ENCODE measurements around the gene TRABD2B.

DNA sequence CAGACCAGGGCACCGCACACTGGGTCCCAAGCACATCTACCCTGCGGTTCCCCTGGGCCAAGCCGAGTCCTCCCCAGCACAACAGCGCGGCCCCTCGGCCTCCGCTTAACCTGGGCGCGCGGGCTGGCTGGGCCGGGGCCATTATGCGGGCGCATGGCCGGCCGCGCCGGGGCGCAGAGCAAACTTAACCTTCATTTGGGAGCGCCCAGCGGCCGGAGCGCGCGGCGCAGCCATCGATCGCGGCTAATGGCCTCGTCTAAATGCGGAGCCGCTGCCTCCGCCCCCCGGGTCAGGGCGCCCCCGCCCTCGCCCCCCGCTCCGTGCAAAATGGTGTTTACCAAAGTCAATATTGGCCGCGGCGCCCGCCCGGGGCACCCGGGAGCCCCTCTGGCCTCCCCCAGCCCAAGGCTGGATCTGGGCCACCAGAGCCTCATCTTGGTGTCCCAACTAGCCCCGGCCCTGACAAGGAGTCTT, 272.1 kb downstream of the TRABD2B start:
- TF ChIP-seq, protein P1, sequence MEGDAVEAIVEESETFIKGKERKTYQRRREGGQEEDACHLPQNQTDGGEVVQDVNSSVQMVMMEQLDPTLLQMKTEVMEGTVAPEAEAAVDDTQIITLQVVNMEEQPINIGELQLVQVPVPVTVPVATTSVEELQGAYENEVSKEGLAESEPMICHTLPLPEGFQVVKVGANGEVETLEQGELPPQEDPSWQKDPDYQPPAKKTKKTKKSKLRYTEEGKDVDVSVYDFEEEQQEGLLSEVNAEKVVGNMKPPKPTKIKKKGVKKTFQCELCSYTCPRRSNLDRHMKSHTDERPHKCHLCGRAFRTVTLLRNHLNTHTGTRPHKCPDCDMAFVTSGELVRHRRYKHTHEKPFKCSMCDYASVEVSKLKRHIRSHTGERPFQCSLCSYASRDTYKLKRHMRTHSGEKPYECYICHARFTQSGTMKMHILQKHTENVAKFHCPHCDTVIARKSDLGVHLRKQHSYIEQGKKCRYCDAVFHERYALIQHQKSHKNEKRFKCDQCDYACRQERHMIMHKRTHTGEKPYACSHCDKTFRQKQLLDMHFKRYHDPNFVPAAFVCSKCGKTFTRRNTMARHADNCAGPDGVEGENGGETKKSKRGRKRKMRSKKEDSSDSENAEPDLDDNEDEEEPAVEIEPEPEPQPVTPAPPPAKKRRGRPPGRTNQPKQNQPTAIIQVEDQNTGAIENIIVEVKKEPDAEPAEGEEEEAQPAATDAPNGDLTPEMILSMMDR (IDR thresholded peaks at IDR 0.05; ENCODE audit: insufficient read depth, low read length, poor library complexity, severe bottlenecking) = no peak
- TF ChIP-seq EZH2phosphoT487 (conservative IDR thresholded peaks at IDR 0.05; ENCODE audit: low read length) = no peak
